Natural killer cell treated with Interleukin-12 subunit alpha and Interleukin-12 subunit beta and Interleukin-15 and Interleukin-18, amount 100 ng/mL, for 72 hours (primary cell): ENCODE results near the gene MBIP. TPM values are rescaled to one million over a fixed set of nuclear protein-coding genes. Genes with fewer than 3 reads are reported as not detected.

Source experiments
- ATAC-seq, 2 donors: fragments of 150-1000 bp; cut with Tn5 transposase in 1 of 2; sonication (Bioruptor Pico), chemical (Tn5 transposase) in 1 of 2; 2 replicates each; pipeline ENCODE4 v1.10.0; 2021
- DNase-seq: peaks from one replicate; pipeline ENCODE4 v3.0.0; 2022; ENCODE audit warnings: low spot score
- H3K27ac Mint-ChIP-seq, 2 donors: 1 replicate in 1 of 2; 2 replicates in 1 of 2; pipeline ENCODE4 v1.8.0; 2022; ENCODE audit warnings: mixed read lengths in 2 of 2, mild to moderate bottlenecking in 1 of 2, moderate library complexity in 1 of 2
- H3K27me3 Mint-ChIP-seq, 2 donors: 1 replicate in 1 of 2; 2 replicates in 1 of 2; pipeline ENCODE4 v1.8.0; 2022; ENCODE audit warnings: mixed read lengths in 2 of 2
- H3K36me3 Mint-ChIP-seq: one replicate; pipeline ENCODE4 v1.8.0; 2022; ENCODE audit warnings: mixed read lengths
- H3K4me1 Mint-ChIP-seq, 2 donors: 1 replicate in 1 of 2; 2 replicates in 1 of 2; pipeline ENCODE4 v1.8.0; 2022; ENCODE audit warnings: low read depth in 2 of 2, mixed read lengths in 2 of 2, mild to moderate bottlenecking in 1 of 2
- H3K4me3 Mint-ChIP-seq: one replicate; pipeline ENCODE4 v1.8.0; 2022; ENCODE audit warnings: mixed read lengths
- H3K9me3 Mint-ChIP-seq: 2 replicates; pipeline ENCODE4 v1.8.0; 2022; ENCODE audit warnings: mixed read lengths
- total RNA-seq, 2 donors: library from RNA; stranded (reverse); gene quantifications; one replicate each; pipeline ENCODE4 v1.2.3, GENCODE V29; 2022

MBIP gene
- total RNA-seq, 2 donors from 2014 or later: 20.2 to 24.5 TPM

DNA sequence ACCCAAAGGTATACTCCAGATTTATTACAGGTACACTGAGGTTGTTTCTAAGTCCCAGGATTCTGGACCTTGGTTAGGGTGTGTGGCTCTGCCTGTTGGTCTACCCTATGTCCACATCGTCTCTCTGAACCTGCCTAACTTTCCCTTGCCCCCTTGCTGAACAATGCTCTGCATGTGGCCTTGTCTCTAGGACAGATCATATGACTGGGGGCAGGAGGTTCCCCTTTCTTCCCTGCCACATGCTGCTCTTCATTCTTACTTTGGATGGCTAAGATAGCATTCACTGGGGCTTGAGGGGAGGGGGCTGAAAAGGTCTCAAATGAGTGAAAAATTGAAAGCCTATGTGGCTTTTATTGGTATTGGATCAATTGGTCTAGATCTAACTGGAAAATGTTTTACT, 49.2 kb downstream of the MBIP start:
- no peaks in the 10 kb centered on the region for H3K9me3 Mint-ChIP-seq
- no peak for DNase-seq
- H3K36me3 Mint-ChIP-seq: no peaks in the 10 kb centered on the region
- H3K4me3 Mint-ChIP-seq: no peak overlapping the region
- H3K27ac Mint-ChIP-seq: no peak overlapping the region
- peaks cover 29 to 50% of the 10 kb centered on the region in 2 donors for H3K27me3 Mint-ChIP-seq
- peaks cover 3 to 5% of the 10 kb centered on the region in 2 donors for H3K4me1 Mint-ChIP-seq
- no peak for ATAC-seq

DNA sequence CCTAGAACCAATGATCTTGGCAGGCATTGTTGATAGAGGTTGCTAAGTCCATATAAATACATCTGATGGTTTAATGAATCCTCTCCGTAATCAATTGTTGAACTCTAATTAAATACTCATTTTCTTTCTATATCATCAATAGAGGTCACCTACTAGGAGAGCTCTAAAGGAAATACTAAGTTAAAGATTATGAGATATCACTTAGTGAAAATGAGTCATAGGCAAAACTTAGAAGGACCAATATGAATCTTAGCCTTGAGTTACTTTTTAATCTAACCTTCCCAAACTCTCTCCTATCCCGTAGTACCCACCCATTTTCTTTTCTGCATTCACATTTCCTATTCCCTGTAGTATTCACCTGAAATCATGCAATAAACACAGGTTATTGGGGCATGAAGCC, 50.2 kb downstream of the MBIP start:
- Mint-ChIP-seq H3K9me3 (no peaks in the 10 kb centered on the region), H3K36me3 (no peaks in the 10 kb centered on the region), H3K27ac (no peak overlapping the region), H3K4me3 (no peak overlapping the region), H3K4me1 (peaks cover 3 to 5% of the 10 kb centered on the region in 2 donors), H3K27me3 (peaks cover 32 to 54% of the 10 kb centered on the region in 2 donors)
- ATAC-seq (no peak), DNase-seq (no peak)

DNA sequence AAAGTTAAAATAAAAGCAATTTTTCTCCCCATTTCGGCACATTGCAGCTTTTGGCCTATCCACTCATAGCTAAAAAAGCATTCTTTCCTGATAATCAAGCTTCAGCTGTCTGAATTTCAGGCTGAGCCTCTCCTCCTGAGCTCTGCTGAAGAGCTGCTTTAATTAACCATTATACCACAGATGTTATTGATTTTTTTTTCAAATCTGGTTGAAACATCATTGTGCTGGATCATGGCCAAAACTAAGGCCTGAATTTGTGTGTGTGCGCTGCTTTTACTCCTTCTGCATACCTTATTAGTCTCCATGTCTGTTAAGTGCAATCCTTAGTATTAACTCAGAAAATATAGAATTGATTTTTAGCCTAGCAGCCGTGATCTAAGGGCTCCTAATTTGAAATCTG, 52.3 kb downstream of the MBIP start:
- DNase-seq (no peak), ATAC-seq (no peak)
- Mint-ChIP-seq H3K27ac (no peak overlapping the region), H3K4me1 (peaks cover 3 to 5% of the 10 kb centered on the region in 2 donors), H3K9me3 (no peaks in the 10 kb centered on the region), H3K27me3 (peaks cover 25 to 46% of the 10 kb centered on the region in 2 donors), H3K4me3 (no peak overlapping the region), H3K36me3 (no peaks in the 10 kb centered on the region)

DNA sequence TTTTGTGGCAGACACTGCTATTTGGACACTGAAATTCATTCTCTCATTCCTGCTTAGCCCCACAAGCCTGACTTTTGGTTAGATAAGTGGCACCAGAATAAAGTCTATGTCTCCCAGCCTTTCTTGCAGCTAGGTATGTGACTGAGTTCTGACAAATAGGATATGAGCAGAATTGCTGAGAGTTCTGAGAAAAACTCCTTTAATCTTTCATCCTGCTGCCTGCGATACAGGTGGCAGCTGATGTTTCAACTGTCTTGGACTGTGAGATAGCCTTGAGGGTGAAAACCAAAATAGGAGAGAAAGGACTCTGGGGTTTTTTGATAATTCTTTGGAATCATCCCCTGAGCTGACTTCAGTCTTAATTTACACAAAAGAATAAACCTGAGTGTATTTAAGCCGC, 55.8 kb downstream of the MBIP start:
- Mint-ChIP-seq H3K27ac (no peak overlapping the region), H3K4me3 (no peak overlapping the region), H3K27me3 (peaks cover 4 to 13% of the 10 kb centered on the region in 2 donors), H3K9me3 (no peaks in the 10 kb centered on the region), H3K4me1 (no peaks in the 10 kb centered on the region), H3K36me3 (no peaks in the 10 kb centered on the region)
- DNase-seq (no peak), ATAC-seq (no peak)

DNA sequence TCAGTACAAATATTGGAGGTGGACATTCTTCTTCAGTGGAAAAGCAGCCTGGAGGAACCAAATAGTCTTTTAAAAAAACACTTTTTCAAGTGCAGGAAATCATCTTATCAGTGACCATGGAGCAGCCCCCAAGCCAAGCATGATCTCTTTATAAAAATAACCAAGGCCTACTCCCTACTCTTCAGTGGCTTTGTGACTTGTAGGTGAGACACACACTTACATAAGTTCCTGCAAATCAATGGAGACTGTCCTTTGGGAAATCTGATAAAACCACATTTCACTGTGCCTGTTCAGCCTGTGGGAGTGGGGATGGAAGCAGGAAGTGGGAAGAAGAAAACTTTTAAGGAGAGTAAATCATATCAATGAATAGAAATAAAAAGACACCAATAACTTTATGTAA, 56.3 kb downstream of the MBIP start:
- no peaks in the 10 kb centered on the region for H3K36me3 Mint-ChIP-seq
- no peak overlapping the region for H3K27ac Mint-ChIP-seq
- H3K4me1 Mint-ChIP-seq: no peaks in the 10 kb centered on the region
- DNase-seq (no peak), ATAC-seq (no peak)
- H3K4me3 Mint-ChIP-seq: no peak overlapping the region
- no peaks in the 10 kb centered on the region for H3K9me3 Mint-ChIP-seq
- H3K27me3 Mint-ChIP-seq: peaks cover 4 to 13% of the 10 kb centered on the region in 2 donors

DNA sequence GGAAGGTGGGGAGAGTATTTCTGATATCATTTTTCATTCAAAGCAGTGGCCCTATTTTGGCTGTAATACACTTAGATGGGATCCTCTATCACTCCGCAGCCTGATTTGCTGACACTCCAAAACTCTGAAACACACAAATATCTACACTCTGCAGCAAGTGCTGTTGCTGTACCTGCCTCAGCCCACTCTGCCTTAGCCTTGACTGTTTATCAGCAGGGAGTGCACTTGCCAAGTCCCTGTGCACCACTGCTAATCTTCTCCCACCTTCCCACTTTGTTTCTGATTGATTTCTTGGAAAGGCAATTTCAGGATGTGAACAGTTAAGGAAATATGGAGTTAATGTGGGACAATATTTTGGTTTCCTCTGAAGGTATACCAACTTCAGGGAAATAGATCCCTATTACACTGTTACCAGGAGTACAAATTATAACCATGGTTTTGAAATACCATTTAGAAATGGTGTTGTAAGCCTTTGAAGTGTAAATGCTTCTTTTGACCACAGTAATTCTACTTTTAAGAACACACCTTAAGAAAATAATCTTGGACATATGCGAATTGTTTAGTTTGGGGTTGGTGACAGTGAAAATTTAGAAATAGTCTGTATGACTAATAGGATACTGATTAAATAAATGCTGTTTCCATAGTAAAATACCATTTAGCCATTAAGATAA, 59.3 kb downstream of the MBIP start:
- Mint-ChIP-seq H3K9me3 (no peaks in the 10 kb centered on the region), H3K27me3 (peaks cover 4 to 10% of the 10 kb centered on the region in 2 donors), H3K4me3 (no peak overlapping the region), H3K36me3 (no peaks in the 10 kb centered on the region), H3K27ac (no peak overlapping the region), H3K4me1 (no peaks in the 10 kb centered on the region)
- ATAC-seq: no peak
- no peak for DNase-seq

DNA sequence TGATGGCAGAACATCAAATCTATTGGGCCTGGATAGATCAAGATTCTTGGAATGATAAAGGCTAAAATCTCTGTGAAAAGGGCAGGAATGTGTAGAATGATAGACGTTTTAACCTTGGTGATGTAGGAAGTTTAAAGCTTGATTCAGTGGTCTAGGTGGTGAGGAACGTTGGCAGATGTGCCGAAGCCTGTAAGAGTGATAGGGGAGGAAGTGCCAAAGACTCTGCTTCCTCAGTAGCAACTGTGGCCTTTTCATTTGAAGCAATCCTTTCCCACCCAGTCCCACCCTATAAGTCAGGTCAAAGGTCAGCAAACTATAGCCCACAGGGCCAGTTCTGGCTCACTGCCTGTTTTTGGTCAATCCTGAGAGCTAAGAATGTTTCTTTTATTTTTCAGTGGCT, 62.2 kb downstream of the MBIP start:
- DNase-seq: no peak
- H3K36me3 Mint-ChIP-seq: no peaks in the 10 kb centered on the region
- H3K9me3 Mint-ChIP-seq: no peaks in the 10 kb centered on the region
- peaks cover 0 to 8% of the 10 kb centered on the region in 2 donors for H3K27me3 Mint-ChIP-seq
- no peak for ATAC-seq
- no peak overlapping the region for H3K27ac Mint-ChIP-seq
- no peak overlapping the region for H3K4me3 Mint-ChIP-seq
- H3K4me1 Mint-ChIP-seq: no peaks in the 10 kb centered on the region

DNA sequence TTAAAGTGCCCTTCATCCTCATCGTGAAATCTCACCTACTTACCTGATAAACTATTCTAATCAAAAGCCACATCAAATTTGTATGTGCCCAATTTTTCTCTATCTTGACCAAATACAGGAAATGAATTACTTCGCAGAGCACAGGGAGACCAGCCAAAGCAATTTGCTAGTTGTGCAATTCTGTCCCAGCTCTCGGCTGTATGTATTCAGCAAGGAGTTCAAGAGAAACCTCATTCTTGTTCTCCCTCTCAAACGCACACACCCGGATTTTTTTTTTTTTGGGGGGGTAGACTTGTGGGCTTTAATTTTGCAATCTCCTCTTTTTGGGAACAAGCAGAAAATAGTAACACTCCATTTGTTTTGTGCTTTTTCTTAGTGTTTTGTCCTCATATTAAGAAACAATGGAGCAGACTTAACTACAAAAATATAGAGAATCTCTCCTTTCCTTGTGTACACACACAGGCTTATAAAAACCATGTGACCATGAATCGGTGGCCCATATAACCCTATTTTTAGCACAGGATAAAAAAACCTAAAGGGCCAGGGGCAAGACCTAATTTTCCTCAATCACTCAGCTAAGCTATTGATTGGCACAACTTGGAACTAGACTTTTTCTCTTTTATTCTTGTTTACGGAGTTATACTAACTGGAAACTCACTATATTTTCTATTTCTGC, 64.2 kb downstream of the MBIP start:
- Mint-ChIP-seq H3K9me3 (no peaks in the 10 kb centered on the region), H3K4me3 (no peak overlapping the region), H3K36me3 (no peaks in the 10 kb centered on the region), H3K27me3 (peaks cover 4 to 18% of the 10 kb centered on the region in 2 donors), H3K27ac (no peak overlapping the region), H3K4me1 (no peaks in the 10 kb centered on the region)
- ATAC-seq (no peak), DNase-seq (no peak)

DNA sequence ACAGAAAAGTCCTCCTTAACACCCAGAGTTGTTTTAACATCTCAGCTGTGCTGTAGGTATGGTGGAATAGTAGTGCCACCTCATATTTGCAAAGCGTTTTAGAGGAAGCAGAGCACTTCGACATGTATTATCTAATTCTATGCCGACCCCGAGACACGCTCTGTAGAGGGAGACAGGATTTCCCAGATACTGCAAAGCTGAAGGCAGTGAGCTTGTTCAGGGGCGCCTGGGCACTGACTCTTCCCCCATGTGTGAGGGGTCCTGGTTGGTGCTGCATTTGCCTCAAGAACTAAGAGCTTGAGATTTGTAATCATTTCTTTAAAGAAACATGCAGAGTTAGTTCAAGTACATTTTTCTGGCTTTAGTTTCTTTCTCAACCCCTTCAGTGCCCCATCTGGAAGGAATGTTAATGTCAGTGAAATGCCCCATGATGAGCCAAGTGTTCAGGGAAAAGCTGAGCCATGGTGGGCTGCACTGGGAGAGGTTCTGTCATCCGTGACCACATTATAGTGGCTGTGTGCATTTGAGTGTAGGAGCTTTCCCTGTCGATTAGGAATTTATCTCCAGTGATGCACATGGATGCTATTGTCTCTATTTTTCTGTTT, 66.3 kb downstream of the MBIP start:
- Mint-ChIP-seq H3K4me3 (no peak overlapping the region), H3K4me1 (no peaks in the 10 kb centered on the region)

More for the DNA sequence above, 66.3 kb downstream of the MBIP start:
- no peak for ATAC-seq
- DNase-seq: no peak
- Mint-ChIP-seq H3K36me3 (no peaks in the 10 kb centered on the region), H3K27ac (no peak overlapping the region), H3K9me3 (peaks cover 3% of the 10 kb centered on the region), H3K27me3 (peaks cover 4 to 18% of the 10 kb centered on the region in 2 donors)

Other genes with a start within 250 kb of the MBIP start
- not detected for gene PTCSC3, start 143.9 kb downstream of the MBIP start, total RNA-seq
- gene NKX2-1, start 199.6 kb upstream of the MBIP start, total RNA-seq: not detected